ENCODE results near the gene AP3D1. TPM values are rescaled to one million over a fixed set of nuclear protein-coding genes. Genes with fewer than 3 reads are reported as not detected.
A peak's percentile ranks its signal among the peaks of the same experiment; 100 is the strongest.

AP3D1 gene
- total RNA-seq, 2 donors from 2014 or later = 81.4 to 116 TPM

DNA sequence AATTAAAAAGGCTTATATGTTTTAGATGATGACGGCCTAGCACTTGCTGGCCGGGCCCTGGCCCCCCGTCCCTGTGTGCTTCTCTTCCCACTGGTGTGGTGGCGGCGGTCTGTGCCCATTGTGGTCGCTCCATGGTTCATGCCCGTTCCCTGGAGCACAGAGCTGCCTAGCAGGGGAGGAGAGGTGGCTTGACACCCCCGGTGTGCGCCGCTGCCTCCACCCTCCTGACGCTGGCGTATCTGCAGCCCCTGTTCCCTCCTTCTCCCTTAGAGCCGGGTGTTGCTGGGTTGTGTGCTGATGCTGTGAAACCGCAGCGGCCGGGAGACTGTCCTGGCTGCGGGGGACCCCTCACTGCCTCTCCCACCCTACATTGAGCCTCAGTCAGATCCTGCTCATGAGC lies 41.5 kb upstream of the AP3D1 start:
- H3K36me3 ChIP-seq = peaks cover 39% of the 10 kb centered on the region
- no peak overlapping the region for H3K27ac ChIP-seq
- H3K27me3 ChIP-seq (replicated peaks; ENCODE audit: insufficient read depth) = no peaks in the 10 kb centered on the region
- peaks cover 0 to 2% of the 10 kb centered on the region in 2 donors for H3K4me1 ChIP-seq (ENCODE audit: control insufficient read depth in 1 of 2, low read depth in 2 of 2)
- no peak for DNase-seq (ENCODE audit: low spot score)
- TF ChIP-seq, protein P1, sequence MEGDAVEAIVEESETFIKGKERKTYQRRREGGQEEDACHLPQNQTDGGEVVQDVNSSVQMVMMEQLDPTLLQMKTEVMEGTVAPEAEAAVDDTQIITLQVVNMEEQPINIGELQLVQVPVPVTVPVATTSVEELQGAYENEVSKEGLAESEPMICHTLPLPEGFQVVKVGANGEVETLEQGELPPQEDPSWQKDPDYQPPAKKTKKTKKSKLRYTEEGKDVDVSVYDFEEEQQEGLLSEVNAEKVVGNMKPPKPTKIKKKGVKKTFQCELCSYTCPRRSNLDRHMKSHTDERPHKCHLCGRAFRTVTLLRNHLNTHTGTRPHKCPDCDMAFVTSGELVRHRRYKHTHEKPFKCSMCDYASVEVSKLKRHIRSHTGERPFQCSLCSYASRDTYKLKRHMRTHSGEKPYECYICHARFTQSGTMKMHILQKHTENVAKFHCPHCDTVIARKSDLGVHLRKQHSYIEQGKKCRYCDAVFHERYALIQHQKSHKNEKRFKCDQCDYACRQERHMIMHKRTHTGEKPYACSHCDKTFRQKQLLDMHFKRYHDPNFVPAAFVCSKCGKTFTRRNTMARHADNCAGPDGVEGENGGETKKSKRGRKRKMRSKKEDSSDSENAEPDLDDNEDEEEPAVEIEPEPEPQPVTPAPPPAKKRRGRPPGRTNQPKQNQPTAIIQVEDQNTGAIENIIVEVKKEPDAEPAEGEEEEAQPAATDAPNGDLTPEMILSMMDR (IDR thresholded peaks at IDR 0.05) = no peak
- no peak for ATAC-seq (ENCODE audit: insufficient number of reproducible peaks, low FRiP score, low read depth)
- no peak overlapping the region for H3K4me3 ChIP-seq
- H3K9me3 ChIP-seq = no peaks in the 10 kb centered on the region

DNA sequence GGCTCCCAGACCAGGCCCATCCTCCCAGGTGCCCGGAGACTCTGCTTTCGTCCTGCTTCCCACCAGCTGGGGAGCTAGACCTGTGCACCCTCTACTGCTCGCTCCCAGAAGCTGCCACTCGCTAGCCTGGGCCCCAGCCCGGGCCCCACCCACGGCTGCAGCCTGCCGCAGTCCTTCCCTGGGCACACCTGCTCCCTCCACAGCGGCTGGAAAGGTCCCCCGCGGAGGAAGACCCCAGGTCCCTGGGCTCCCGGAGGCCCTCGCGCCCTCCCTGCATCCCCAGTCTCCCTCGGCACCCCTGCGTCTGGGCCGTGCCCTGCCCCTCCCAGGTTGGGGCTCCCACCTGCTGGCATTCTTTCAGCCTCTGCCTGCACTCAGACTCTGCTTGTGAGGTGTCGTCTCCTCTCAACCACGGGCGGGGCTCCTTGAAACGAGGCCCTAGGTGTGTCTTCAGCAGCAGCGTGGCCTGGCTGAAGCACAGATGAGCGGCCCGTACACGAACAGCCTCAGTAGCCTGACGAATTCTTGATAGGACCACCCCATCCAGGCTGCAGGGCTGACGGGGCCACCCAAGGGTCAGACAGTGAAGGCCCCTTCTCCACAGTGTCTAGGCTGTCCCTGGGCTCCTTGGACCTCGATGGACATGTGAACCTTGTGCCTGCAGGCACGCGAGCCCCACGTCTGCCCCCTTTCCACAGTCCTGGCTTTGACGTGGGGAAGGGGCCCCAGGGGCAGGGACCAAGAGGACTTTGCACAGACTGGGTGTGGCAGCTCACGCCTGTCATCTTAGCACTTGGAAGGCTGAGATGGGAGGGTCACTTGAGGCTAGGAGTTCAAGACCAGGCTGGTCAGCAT lies 40.3 kb upstream of the AP3D1 start:
- Histone ChIP-seq H3K27me3 (replicated peaks; ENCODE audit: insufficient read depth) (no peaks in the 10 kb centered on the region), H3K9me3 (no peaks in the 10 kb centered on the region), H3K27ac (no peak overlapping the region), H3K4me1 (ENCODE audit: control insufficient read depth in 1 of 2, low read depth in 2 of 2) (peaks cover 9 to 14% of the 10 kb centered on the region in 2 donors), H3K4me3 (no peak overlapping the region), H3K36me3 (peaks cover 34% of the 10 kb centered on the region)
- ATAC-seq (ENCODE audit: insufficient number of reproducible peaks, low FRiP score, low read depth) (no peak), DNase-seq (ENCODE audit: low spot score) (no peak)
- TF ChIP-seq, protein P1 (IDR thresholded peaks at IDR 0.05) = no peak

DNA sequence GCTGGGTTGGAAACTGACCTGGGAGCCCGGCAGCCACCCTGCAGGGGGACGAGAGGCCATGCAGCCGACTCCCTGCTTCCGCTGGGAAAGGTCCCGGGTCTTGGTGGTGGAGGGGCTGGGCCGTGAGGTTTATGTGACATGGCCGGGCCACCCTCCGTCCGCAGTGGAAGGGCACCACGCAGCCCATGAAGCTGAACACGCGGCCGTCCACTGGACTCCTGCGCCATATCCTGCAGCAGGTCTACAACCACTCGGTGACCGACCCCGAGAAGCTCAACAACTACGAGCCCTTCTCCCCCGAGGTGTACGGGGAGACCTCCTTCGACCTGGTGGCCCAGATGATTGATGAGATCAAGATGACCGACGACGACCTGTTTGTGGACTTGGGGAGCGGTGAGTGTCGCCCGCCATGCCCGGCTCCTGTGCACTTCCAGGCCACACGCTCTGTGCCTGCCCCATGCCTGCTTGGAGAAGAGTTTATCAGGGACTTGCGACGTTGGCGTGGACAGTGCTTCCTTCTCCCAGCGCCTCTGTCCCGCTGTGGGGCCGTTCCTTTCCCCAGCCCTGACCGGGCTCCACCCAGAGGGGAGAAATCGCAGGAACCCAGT lies 39.6 kb upstream of the AP3D1 start:
- Histone ChIP-seq H3K4me3 (no peak overlapping the region), H3K9me3 (no peaks in the 10 kb centered on the region), H3K36me3 (peaks cover 30% of the 10 kb centered on the region), H3K27me3 (replicated peaks; ENCODE audit: insufficient read depth) (no peaks in the 10 kb centered on the region), H3K4me1 (ENCODE audit: control insufficient read depth in 1 of 2, low read depth in 2 of 2) (peaks cover 12 to 20% of the 10 kb centered on the region in 2 donors), H3K27ac (no peak overlapping the region)
- ATAC-seq (ENCODE audit: insufficient number of reproducible peaks, low FRiP score, low read depth) (no peak), DNase-seq (ENCODE audit: low spot score) (no peak)
- TF ChIP-seq, protein P1 (IDR thresholded peaks at IDR 0.05) = no peak

DNA sequence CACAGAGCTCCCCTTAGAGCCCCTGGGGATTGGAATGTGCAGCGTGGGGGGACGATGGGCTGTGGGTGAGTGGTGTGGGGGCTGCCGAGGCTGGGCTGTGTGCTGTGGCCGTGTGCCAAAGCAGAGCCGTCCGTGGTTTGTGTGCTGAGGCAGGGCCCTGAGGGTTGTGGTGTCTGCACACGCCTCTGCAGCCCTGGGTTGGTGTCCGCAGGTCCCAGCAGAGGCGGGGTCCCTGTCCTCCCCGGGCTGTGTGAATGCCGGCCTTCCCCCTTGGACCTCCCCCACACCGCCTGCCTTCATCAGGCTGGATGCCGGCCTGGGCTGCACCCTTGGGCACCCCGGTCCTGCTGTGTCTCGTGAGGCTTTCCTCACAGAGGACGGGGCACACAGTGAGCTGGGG lies 38.5 kb upstream of the AP3D1 start:
- H3K4me1 ChIP-seq (ENCODE audit: control insufficient read depth in 1 of 2, low read depth in 2 of 2) = peaks cover 17 to 29% of the 10 kb centered on the region in 2 donors
- no peak overlapping the region for H3K4me3 ChIP-seq
- H3K9me3 ChIP-seq = no peaks in the 10 kb centered on the region
- H3K27me3 ChIP-seq (replicated peaks; ENCODE audit: insufficient read depth) = no peaks in the 10 kb centered on the region
- ATAC-seq (ENCODE audit: insufficient number of reproducible peaks, low FRiP score, low read depth) (no peak), DNase-seq (ENCODE audit: low spot score) (no peak)
- H3K36me3 ChIP-seq = peaks cover 25% of the 10 kb centered on the region
- TF ChIP-seq, protein P1 (IDR thresholded peaks at IDR 0.05) = no peak
- no peak overlapping the region for H3K27ac ChIP-seq

DNA sequence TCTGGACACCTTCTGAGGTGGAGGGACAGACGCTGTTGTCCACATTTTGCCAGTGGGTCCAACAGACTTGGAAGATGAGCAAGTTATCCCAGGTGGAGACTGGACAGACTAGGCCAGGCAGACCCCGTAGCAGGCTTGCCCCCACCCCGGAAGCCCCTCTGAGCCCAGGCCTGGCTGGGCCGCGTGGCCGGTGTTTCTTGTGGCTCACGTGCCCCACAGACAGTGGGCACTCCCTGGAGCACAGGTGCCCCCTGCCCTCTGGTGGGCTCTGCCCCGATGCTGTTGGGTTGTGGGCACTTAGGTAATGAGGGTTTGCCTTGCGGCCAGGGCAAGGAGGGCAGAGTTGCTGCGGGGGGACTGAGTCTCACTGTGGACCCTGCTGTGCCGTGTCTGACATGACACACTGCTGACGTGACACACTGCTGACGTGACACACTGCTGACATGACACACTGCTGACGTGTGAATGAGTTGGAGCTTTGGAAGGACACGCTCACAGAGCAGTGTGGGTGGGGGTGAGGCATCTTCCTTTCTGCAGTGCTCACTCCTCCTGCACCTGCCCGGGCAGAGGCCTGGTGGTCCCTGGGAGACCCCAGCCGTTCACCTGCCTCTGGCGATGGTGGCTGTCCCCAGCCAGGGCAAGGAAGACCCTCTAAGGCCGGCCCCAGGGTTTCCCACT lies 37.5 kb upstream of the AP3D1 start:
- DNase-seq (ENCODE audit: low spot score) (no peak), ATAC-seq (ENCODE audit: insufficient number of reproducible peaks, low FRiP score, low read depth) (no peak)
- Histone ChIP-seq H3K9me3 (no peaks in the 10 kb centered on the region), H3K4me3 (no peak overlapping the region), H3K27me3 (replicated peaks; ENCODE audit: insufficient read depth) (no peaks in the 10 kb centered on the region), H3K36me3 (peaks cover 16% of the 10 kb centered on the region), H3K4me1 (ENCODE audit: control insufficient read depth in 1 of 2, low read depth in 2 of 2) (peaks cover 17 to 38% of the 10 kb centered on the region in 2 donors), H3K27ac (peak overlapping the region in 1 of 2 donors; percentile 11)
- TF ChIP-seq, protein P1 (IDR thresholded peaks at IDR 0.05) = no peak
